Hepatocyte (in vitro differentiated cells): Measurements from ENCODE around the gene PSMB2.

Experiments used
- CTCF ChIP-seq: fragments of 200-600 bp; sonication (generic); IDR thresholded peaks from 2 replicates; pipeline ENCODE4 v1.5.1; 2016; ENCODE audit warnings: antibody characterized with exemption, mild to moderate bottlenecking; ENCODE audit not compliant: poor library complexity
- EZH2phosphoT487 ChIP-seq: fragments of 200-600 bp; sonication (generic); IDR thresholded peaks from one replicate; pipeline ENCODE4 v1.6.1; 2018; ENCODE audit warnings: antibody characterized with exemption, mild to moderate bottlenecking, low read depth, moderate library complexity; ENCODE audit not compliant: unreplicated experiment, severe bottlenecking

GRCh38 chr1:35554266-35555211 lies 86.8 kb downstream of the PSMB2 start:
- no peak for TF ChIP-seq CTCF
- TF ChIP-seq EZH2phosphoT487: no peak
